H9 (cell line): ENCODE measurements around the gene BLVRB. TPM values are rescaled to one million over a fixed set of nuclear protein-coding genes. Genes with fewer than 3 reads are reported as not detected.

Source experiments
- DNase-seq: peaks from one replicate; pipeline ENCODE4 v3.0.0-alpha.2; 2017
- H2AFZ ChIP-seq: one replicate; pipeline ENCODE4 v1.6.1; 2013; ENCODE audit warnings: mild to moderate bottlenecking, low read length, control low read depth, moderate library complexity
- H2AK5ac ChIP-seq: 2 replicates; pipeline ENCODE4 v1.6.1; 2013; ENCODE audit warnings: low read length, control low read depth, mixed read lengths; ENCODE audit not compliant: insufficient read length
- H2BK120ac ChIP-seq: one replicate; pipeline ENCODE4 v1.6.1; 2013; ENCODE audit warnings: low read depth, mild to moderate bottlenecking, low read length, control low read depth, inconsistent platforms; ENCODE audit not compliant: poor library complexity, severe bottlenecking
- H2BK12ac ChIP-seq: 2 replicates; pipeline ENCODE4 v1.6.1; 2013; ENCODE audit warnings: low read length, control low read depth, mixed read lengths, low read depth; ENCODE audit not compliant: insufficient read length
- H2BK15ac ChIP-seq: 2 replicates; pipeline ENCODE4 v1.6.1; 2013; ENCODE audit warnings: low read depth, low read length, control low read depth
- H2BK20ac ChIP-seq: one replicate; pipeline ENCODE4 v1.6.1; 2013; ENCODE audit warnings: low read depth, mild to moderate bottlenecking, low read length, control low read depth, inconsistent platforms; ENCODE audit not compliant: poor library complexity, severe bottlenecking
- H2BK5ac ChIP-seq: 2 replicates; pipeline ENCODE4 v1.6.1; 2013; ENCODE audit warnings: low read length, control low read depth, mixed read lengths; ENCODE audit not compliant: insufficient read length
- H3K14ac ChIP-seq: 2 replicates; pipeline ENCODE4 v1.6.1; 2013; ENCODE audit warnings: low read length, control low read depth; ENCODE audit not compliant: insufficient read depth
- H3K18ac ChIP-seq: 2 replicates; pipeline ENCODE4 v1.6.1; 2013; ENCODE audit warnings: low read depth, mild to moderate bottlenecking, mixed read lengths, low read length, control low read depth; ENCODE audit not compliant: insufficient read length
- H3K23ac ChIP-seq: 2 replicates; pipeline ENCODE4 v1.6.1; 2013; ENCODE audit warnings: low read length, control low read depth, mixed read lengths, low read depth; ENCODE audit not compliant: insufficient read length
- H3K23me2 ChIP-seq: 2 replicates; pipeline ENCODE4 v1.6.1; 2013; ENCODE audit warnings: low read depth, mild to moderate bottlenecking, mixed read lengths, low read length, control low read depth; ENCODE audit not compliant: insufficient read length, poor library complexity, severe bottlenecking
- H3K27ac ChIP-seq: 2 replicates; pipeline ENCODE4 v1.5.1; 2013; ENCODE audit warnings: low read length, control low read depth, mixed read lengths, low read depth; ENCODE audit not compliant: insufficient read length
- H3K27me3 ChIP-seq: 2 replicates; pipeline ENCODE4 v1.6.1; 2013; ENCODE audit warnings: low read length, control low read depth, inconsistent platforms; ENCODE audit not compliant: insufficient read depth
- H3K4ac ChIP-seq: 2 replicates; pipeline ENCODE4 v1.6.1; 2013; ENCODE audit warnings: low read depth, mild to moderate bottlenecking, control low read depth, inconsistent platforms, low read length, moderate library complexity
- H3K4me1 ChIP-seq: 2 replicates; pipeline ENCODE4 v1.6.1; 2013; ENCODE audit warnings: low read length, control low read depth, inconsistent platforms; ENCODE audit not compliant: insufficient read depth
- H3K4me2 ChIP-seq: 2 replicates; pipeline ENCODE4 v1.6.1; 2013; ENCODE audit warnings: low read length, control low read depth, mixed read lengths; ENCODE audit not compliant: insufficient read length, insufficient read depth
- H3K56ac ChIP-seq: 2 replicates; pipeline ENCODE4 v1.6.1; 2013; ENCODE audit warnings: low read depth, mild to moderate bottlenecking, mixed read lengths, low read length, control low read depth; ENCODE audit not compliant: insufficient read length
- H3K79me1 ChIP-seq: 2 replicates; pipeline ENCODE4 v1.6.1; 2013; ENCODE audit warnings: low read depth, mild to moderate bottlenecking, moderate library complexity, low read length, control low read depth, inconsistent platforms; ENCODE audit not compliant: insufficient read depth, poor library complexity, severe bottlenecking
- H3K79me2 ChIP-seq: 2 replicates; pipeline ENCODE4 v1.6.1; 2013; ENCODE audit warnings: low read length, control low read depth, inconsistent platforms; ENCODE audit not compliant: insufficient read depth
- H3K9ac ChIP-seq: 2 replicates; pipeline ENCODE4 v1.6.1; 2013; ENCODE audit warnings: low read length, control low read depth, mixed read lengths; ENCODE audit not compliant: insufficient read length; ENCODE audit errors: extremely low read depth
- H3K9me3 ChIP-seq: one replicate; pipeline ENCODE4 v1.6.1; 2013; ENCODE audit warnings: low read depth, low read length, inconsistent platforms; ENCODE audit not compliant: control insufficient read depth
- H3T11ph ChIP-seq: one replicate; pipeline ENCODE4 v1.6.1; 2013; ENCODE audit warnings: mild to moderate bottlenecking, low read length, control low read depth, inconsistent platforms
- H4K20me1 ChIP-seq: one replicate; pipeline ENCODE4 v1.6.1; 2013; ENCODE audit not compliant: control insufficient read depth, insufficient read length, insufficient read depth
- H4K5ac ChIP-seq: 2 replicates; pipeline ENCODE4 v1.6.1; 2013; ENCODE audit warnings: low read depth, mild to moderate bottlenecking, mixed read lengths, low read length, control low read depth; ENCODE audit not compliant: insufficient read length
- H4K8ac ChIP-seq: replicated peaks from 2 replicates; pipeline ENCODE4 v1.6.1; 2013; ENCODE audit warnings: low read length, control low read depth, mixed read lengths, low read depth; ENCODE audit not compliant: insufficient read length
- H4K91ac ChIP-seq: 2 replicates; pipeline ENCODE4 v1.6.1; 2013; ENCODE audit warnings: low read depth, mild to moderate bottlenecking, moderate library complexity, mixed read lengths, low read length, control low read depth; ENCODE audit not compliant: insufficient read length
- H3K27ac Mint-ChIP-seq, 3 experiments: 2 replicates in 2 of 3; 3 replicates in 1 of 3; pipeline ENCODE4 v1.8.0; 2020 to 2021; ENCODE audit warnings: mixed read lengths in 3 of 3, mild to moderate bottlenecking in 1 of 3, moderate library complexity in 1 of 3
- H3K27me3 Mint-ChIP-seq: 2 replicates; pipeline ENCODE4 v1.8.0; 2021; ENCODE audit warnings: low read depth, mild to moderate bottlenecking, moderate library complexity, mixed read lengths
- H3K36me3 Mint-ChIP-seq, 3 experiments: 2 replicates in 2 of 3; 3 replicates in 1 of 3; pipeline ENCODE4 v1.8.0; 2020 to 2021; ENCODE audit warnings: low read depth in 3 of 3, mixed read lengths in 3 of 3; ENCODE audit not compliant: insufficient read depth in 1 of 3
- H3K4me1 Mint-ChIP-seq, 2 experiments: 2 replicates each; pipeline ENCODE4 v1.8.0; 2020; ENCODE audit warnings: mixed read lengths in 2 of 2
- H3K4me3 Mint-ChIP-seq, 2 experiments: 2 replicates in 1 of 2; 3 replicates in 1 of 2; pipeline ENCODE4 v1.8.0; 2020 to 2021; ENCODE audit warnings: mild to moderate bottlenecking in 2 of 2, mixed read lengths in 2 of 2, moderate library complexity in 1 of 2
- H3K9me3 Mint-ChIP-seq, 2 experiments: 2 replicates in 1 of 2; 3 replicates in 1 of 2; pipeline ENCODE4 v1.8.0; 2020; ENCODE audit warnings: mild to moderate bottlenecking in 2 of 2, mixed read lengths in 2 of 2, moderate library complexity in 1 of 2
- WGBS: extraction: QIAGEN DNeasy Blood & Tissue Kit; methylation state at CpG from one replicate; pipeline ENCODE4 v1.1.7; 2013; ENCODE audit warnings: missing lambda C conversion rate, low lambda C conversion rate, mixed read lengths; ENCODE audit not compliant: insufficient read length; ENCODE audit errors: extremely low coverage; 5-methylcytosine and 5-hydroxymethylcytosine counted together
- total RNA-seq: library from RNA; stranded (reverse); gene quantifications from 2 replicates; pipeline ENCODE4 v1.2.1, GENCODE V29; 2021
- TF ChIP-seq, protein P1 (sequence below): fragments of 200-600 bp; sonication (generic); conservative IDR thresholded peaks from 3 replicates; pipeline ENCODE4 v1.8.0; 2021; ENCODE audit warnings: antibody characterized with exemption, mild to moderate bottlenecking

The BLVRB gene
- total RNA-seq, 1 experiment from 2014 or later: 27.9 TPM

DNA sequence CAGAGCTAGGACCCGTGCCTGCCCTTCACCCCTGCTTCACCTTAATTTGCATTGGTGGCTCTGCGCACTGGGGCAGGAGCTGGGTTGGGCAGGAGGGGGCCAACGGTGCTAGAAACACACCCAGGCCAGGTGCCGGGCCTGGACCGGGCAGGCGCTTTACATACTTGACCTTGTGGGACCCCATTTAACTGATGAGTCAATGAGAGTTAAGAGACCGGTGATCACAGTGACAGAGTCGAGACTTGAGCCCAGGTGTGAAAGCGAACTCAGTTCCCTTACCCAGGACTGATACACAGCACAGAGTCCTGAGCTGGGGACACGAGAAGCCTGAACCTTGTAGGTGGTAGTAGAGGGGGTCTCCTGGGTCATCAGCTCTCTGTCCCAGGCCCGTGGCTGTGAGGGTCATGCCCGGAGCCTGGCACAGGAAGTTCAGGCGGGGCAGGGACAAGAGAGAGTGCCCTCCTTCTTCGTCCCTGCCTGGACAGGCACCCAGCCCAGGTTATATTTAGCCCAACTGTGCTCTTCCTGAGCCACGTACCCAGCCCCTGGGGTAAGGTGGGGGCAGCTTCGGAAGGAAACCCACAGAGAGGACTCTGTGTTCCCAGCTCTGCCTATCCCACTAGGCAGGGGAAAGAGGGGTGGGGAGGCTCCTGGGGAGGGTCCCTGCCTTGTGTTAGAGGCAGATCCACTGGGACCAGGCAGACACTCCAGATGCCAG is 54.3 kb downstream of the BLVRB start:
- H2BK20ac ChIP-seq: no peak overlapping the region
- H3K9ac ChIP-seq: no peak overlapping the region
- no peaks in the 10 kb centered on the region for H4K20me1 ChIP-seq
- H3K4me1 Mint-ChIP-seq: peaks cover 19 to 45% of the 10 kb centered on the region in 2 experiments
- H2AFZ ChIP-seq: no peak overlapping the region
- H3K14ac ChIP-seq: no peak overlapping the region; the same call in 1 of the 2 replicates
- no peak overlapping the region for H2AK5ac ChIP-seq
- H3K4me2 ChIP-seq: no peak overlapping the region
- H2BK120ac ChIP-seq: no peak overlapping the region
- H3T11ph ChIP-seq: no peak overlapping the region
- H3K9me3 ChIP-seq: no peaks in the 10 kb centered on the region
- no peak overlapping the region for H2BK5ac ChIP-seq
- no peak for DNase-seq
- H4K8ac ChIP-seq: no peak overlapping the region
- TF ChIP-seq, protein P1, sequence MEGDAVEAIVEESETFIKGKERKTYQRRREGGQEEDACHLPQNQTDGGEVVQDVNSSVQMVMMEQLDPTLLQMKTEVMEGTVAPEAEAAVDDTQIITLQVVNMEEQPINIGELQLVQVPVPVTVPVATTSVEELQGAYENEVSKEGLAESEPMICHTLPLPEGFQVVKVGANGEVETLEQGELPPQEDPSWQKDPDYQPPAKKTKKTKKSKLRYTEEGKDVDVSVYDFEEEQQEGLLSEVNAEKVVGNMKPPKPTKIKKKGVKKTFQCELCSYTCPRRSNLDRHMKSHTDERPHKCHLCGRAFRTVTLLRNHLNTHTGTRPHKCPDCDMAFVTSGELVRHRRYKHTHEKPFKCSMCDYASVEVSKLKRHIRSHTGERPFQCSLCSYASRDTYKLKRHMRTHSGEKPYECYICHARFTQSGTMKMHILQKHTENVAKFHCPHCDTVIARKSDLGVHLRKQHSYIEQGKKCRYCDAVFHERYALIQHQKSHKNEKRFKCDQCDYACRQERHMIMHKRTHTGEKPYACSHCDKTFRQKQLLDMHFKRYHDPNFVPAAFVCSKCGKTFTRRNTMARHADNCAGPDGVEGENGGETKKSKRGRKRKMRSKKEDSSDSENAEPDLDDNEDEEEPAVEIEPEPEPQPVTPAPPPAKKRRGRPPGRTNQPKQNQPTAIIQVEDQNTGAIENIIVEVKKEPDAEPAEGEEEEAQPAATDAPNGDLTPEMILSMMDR: no peak
- H3K79me1 ChIP-seq: no peaks in the 10 kb centered on the region
- no peak overlapping the region for H3K56ac ChIP-seq
- peaks cover 2% of the 10 kb centered on the region; the same call in 1 of the 2 replicates for H3K27me3 Mint-ChIP-seq
- H3K4me1 ChIP-seq: peaks cover 3% of the 10 kb centered on the region; the same call in 1 of the 2 replicates
- no peak overlapping the region for H3K4ac ChIP-seq
- H3K36me3 Mint-ChIP-seq: no peaks in the 10 kb centered on the region
- no peak overlapping the region for H3K4me3 Mint-ChIP-seq
- H2BK15ac ChIP-seq: peak overlapping the region; percentile 69; the same call in 1 of the 2 replicates
- H3K79me2 ChIP-seq: no peaks in the 10 kb centered on the region
- H3K27ac ChIP-seq: no peak overlapping the region
- peak overlapping the region; percentile 59 to 94 (median 93); a peak in 5 of 7 replicates for H3K27ac Mint-ChIP-seq
- WGBS: no CpG with 5 or more reads among the region's 16 CpGs
- H4K91ac ChIP-seq: no peak overlapping the region
- H3K23me2 ChIP-seq: no peaks in the 10 kb centered on the region
- H3K9me3 Mint-ChIP-seq: no peaks in the 10 kb centered on the region
- H3K27me3 ChIP-seq: no peaks in the 10 kb centered on the region
- no peak overlapping the region for H2BK12ac ChIP-seq
- no peak overlapping the region for H4K5ac ChIP-seq
- no peak overlapping the region for H3K18ac ChIP-seq
- H3K23ac ChIP-seq: no peak overlapping the region
